ENCODE results near the gene SLC35A5. TPM values are rescaled to one million over a fixed set of nuclear protein-coding genes. Genes with fewer than 3 reads are reported as not detected.
"Not testable (repeated sequence)": the region's sequence is repeated elsewhere in the genome, so short reads cannot be mapped to it uniquely, and the experiment has no call there.

The SLC35A5 gene
- total and polyA plus RNA-seq, 9 of the 15 experiments (the other 6 are each of a cell fraction or from before 2014, with no cell fraction given), result 4.0 to 13.0 (median 9.7) TPM

GRCh38 chr3:112524127-112524526, 37.7 kb upstream of the SLC35A5 start:
- H3K4me2 ChIP-seq (ENCODE audit: insufficient read depth, low read length); intact Hi-C loops (cut with micrococcal nuclease); H3K27ac ChIP-seq (ENCODE audit: extremely low read depth, low read depth, low read length); H3K4me1 ChIP-seq (replicated peaks in 1 of 2; ENCODE audit: control insufficient read depth in 2 of 2, insufficient read depth in 2 of 2, low read length in 2 of 2); H3K9me3 ChIP-seq (replicated peaks; ENCODE audit: control insufficient read depth, insufficient read depth, low read depth, low read length); CTCF ChIA-PET (ENCODE audit: low intra/inter-chr PET ratio); FAIRE-seq; POLR2A ChIA-PET; H3K9me1 ChIP-seq (ENCODE audit: control insufficient read depth, insufficient read depth, low read length); H3K79me2 ChIP-seq (ENCODE audit: control insufficient read depth, insufficient read depth, low read length); DNase-seq (ENCODE audit: extremely low read depth in 1 of 4, low spot score in 3 of 4); H2AFZ ChIP-seq (ENCODE audit: low read depth, low read length); BruUV-seq (replicated peaks); H3K4me3 ChIP-seq; H4K20me1 ChIP-seq (replicated peaks; ENCODE audit: control insufficient read depth, insufficient read depth, low read length); H3K9ac ChIP-seq (ENCODE audit: insufficient read depth in 1 of 2, low read depth in 2 of 2, low read length in 2 of 2); ATAC-seq; H3K36me3 ChIP-seq (ENCODE audit: control insufficient read depth, insufficient read depth, low read length); H3K27me3 ChIP-seq (ENCODE audit: control insufficient read depth in 2 of 2, insufficient read depth in 2 of 2, low read length in 2 of 2): not testable (repeated sequence)
- 65% methylated on average over 5 of the region's 6 CpGs for WGBS (ENCODE audit: insufficient coverage, low coverage, missing lambda C conversion rate)
- in situ Hi-C loops (cut with MboI), result loop anchor here (25.0 kb wide), 2 partner anchors 212 to 412 kb away; no protein-coding TSS in a partner anchor

- FAIRE-seq, result no peak
- Histone ChIP-seq H3K79me2 (ENCODE audit: control insufficient read depth, insufficient read depth, low read length) (no peaks in the 10 kb centered on the region), H2AFZ (ENCODE audit: low read depth, low read length) (no peak overlapping the region), H3K36me3 (ENCODE audit: control insufficient read depth, insufficient read depth, low read length) (peaks cover 43% of the 10 kb centered on the region), H3K27me3 (ENCODE audit: control insufficient read depth in 2 of 2, insufficient read depth in 2 of 2, low read length in 2 of 2) (no peaks in the 10 kb centered on the region), H3K9ac (ENCODE audit: insufficient read depth in 1 of 2, low read depth in 2 of 2, low read length in 2 of 2) (no peak overlapping the region), H3K27ac (ENCODE audit: extremely low read depth, low read depth, low read length) (no peak overlapping the region), H3K9me1 (ENCODE audit: control insufficient read depth, insufficient read depth, low read length) (no peaks in the 10 kb centered on the region), H3K4me3 (no peak overlapping the region), H4K20me1 (replicated peaks; ENCODE audit: control insufficient read depth, insufficient read depth, low read length) (no peaks in the 10 kb centered on the region), H3K4me2 (ENCODE audit: insufficient read depth, low read length) (no peak overlapping the region), H3K4me1 (replicated peaks in 1 of 2; ENCODE audit: control insufficient read depth in 2 of 2, insufficient read depth in 2 of 2, low read length in 2 of 2) (no peaks in the 10 kb centered on the region), H3K9me3 (replicated peaks; ENCODE audit: control insufficient read depth, insufficient read depth, low read depth, low read length) (no peaks in the 10 kb centered on the region)
- intact Hi-C loops (cut with micrococcal nuclease) (no loop called here), in situ Hi-C loops (cut with MboI) (no loop called here)
- WGBS (ENCODE audit: insufficient coverage, low coverage, missing lambda C conversion rate), result 92% methylated on average over 3 of the region's 3 CpGs
- CTCF ChIA-PET (ENCODE audit: low intra/inter-chr PET ratio), result no interaction called here
- no peak for ATAC-seq
- POLR2A ChIA-PET, result no interaction called here
- DNase-seq (ENCODE audit: extremely low read depth in 1 of 4, low spot score in 3 of 4), result no peak
- BruUV-seq (replicated peaks), result no TSS peak
- no peak for TF ChIP-seq TARDBP (IDR thresholded peaks at IDR 0.05)
- no peak for TF ChIP-seq ETV1 (tag; conservative IDR thresholded peaks at IDR 0.05; ENCODE audit: low read depth)
- TF ChIP-seq IRF9 (tag; IDR thresholded peaks at IDR 0.05), result no peak
- no peak for TF ChIP-seq CGGBP1 (CRISPR knock-in tag; IDR thresholded peaks at IDR 0.05)
- no peak for TF ChIP-seq ATF2 (CRISPR knock-in tag; IDR thresholded peaks at IDR 0.05)
- no peak for TF ChIP-seq ZNF668 (CRISPR knock-in tag; IDR thresholded peaks at IDR 0.05)
- TF ChIP-seq MTA2 (IDR thresholded peaks at IDR 0.05; ENCODE audit: low read depth), result no peak
- TF ChIP-seq CEBPZ (IDR thresholded peaks at IDR 0.05; ENCODE audit: borderline replicate concordance, low read depth, low read length), result no peak
Observed at GRCh38 chr3:112530573-112530972, 31.3 kb upstream of the SLC35A5 start.

Data from K562 (cell line).